HUDEP-2 (cell line): ENCODE data around the gene SPATA2.

ENCODE experiments used
- DNase-seq, 76 experiments: peaks; one replicate each; lab custom pipeline; 2025; ENCODE audit not compliant: unreplicated experiment in 76 of 76; lab: John Stamatoyannopoulos, UW

The SPATA2 gene

GRCh38 chr20:49936153-49937026, 21.1 kb upstream of the SPATA2 start, which contains the start of gene RNF114:
Gene RNF114 (plus strand): TSS chr20:49936397. CDS start chr20:49936413, 16 bp downstream.
- DNase-seq, result peak in 73 of 76 experiments; percentile 20 to 91 (median 79)

DNA sequence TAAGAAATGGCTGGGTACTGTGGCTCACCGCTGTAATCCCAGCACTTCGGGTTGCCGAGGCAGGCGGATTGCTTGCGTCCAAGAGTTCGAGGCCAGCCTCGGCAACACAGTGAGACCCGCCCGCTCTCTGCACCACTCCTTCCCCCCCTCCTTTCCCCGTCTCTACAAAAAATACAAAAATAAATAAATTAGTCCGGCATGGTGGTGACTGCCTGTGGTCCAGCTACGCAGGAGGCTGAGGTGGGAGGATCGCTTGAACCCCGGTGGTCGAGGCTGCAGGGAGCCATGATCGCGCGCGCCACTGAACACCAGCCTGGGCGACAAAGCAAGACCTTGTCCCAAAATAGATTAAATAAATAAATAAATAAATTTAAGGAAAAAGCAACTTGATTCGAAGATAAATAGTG, 20.4 kb upstream of the SPATA2 start:
- DNase-seq, result no peak

DNA sequence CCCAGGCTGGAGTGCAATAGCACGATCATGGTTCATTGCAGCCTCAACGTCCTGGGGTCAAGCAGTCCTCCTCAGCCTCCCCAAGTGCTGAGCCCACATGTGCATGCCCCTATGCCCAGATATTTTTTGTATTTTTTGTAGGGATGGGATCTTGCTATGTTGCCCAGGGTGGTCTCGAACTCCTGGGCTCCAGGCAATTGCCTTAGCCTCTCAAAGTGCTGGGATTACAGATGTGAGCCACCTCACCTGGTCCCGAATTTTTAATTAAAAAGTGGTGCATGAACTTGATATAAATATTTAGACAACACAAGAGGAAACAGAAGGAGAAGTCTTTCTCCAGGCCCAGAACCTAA, 13.8 kb upstream of the SPATA2 start:
- no peak for DNase-seq

- peak in 68 of 76 experiments; percentile 9 to 78 (median 54) for DNase-seq
These were observed 13.2 kb upstream of the SPATA2 start for GRCh38 chr20:49928411-49929141.

GRCh38 chr20:49925901-49926454, 10.6 kb upstream of the SPATA2 start:
- peak in 1 of 76 experiments; percentile 13 for DNase-seq

DNA sequence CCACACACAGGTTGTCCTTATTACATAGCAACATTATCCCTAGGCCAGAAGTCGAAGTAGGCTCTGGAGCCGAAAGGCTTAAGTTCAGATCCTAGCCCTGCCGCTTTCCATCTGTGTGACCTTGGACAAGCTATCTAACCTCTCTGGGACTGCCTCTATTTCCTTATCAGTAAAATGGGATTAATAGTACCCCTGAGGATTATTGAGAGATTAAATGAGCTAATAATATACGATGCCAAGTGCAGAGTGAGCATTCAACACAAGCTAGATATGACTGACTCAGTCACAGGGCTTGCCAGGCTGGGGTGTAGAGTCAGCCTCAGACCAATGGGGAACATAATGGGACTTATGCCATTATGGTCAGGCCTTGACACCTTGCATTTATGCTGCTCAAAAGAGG, 8.9 kb upstream of the SPATA2 start:
- no peak for DNase-seq

DNA sequence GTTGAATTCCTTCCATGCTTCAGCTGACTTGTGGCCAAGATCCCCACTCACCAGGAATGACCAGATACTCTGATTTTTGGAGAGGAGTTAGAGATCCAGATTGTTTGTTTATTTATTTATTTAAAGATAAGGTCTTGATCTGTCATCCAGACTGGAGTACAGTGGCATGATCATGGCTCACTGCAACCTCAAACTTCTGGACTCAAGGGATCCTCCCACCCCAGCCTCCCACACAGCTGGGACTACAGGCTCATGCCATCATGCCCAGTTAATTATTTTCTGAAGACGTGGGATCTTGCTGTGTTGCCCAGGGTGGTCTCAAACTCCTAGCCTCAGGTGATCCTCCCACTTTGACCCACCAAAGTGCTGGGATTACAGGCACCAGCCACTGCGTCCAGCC, 4.1 kb upstream of the SPATA2 start:
- no peak for DNase-seq

DNA sequence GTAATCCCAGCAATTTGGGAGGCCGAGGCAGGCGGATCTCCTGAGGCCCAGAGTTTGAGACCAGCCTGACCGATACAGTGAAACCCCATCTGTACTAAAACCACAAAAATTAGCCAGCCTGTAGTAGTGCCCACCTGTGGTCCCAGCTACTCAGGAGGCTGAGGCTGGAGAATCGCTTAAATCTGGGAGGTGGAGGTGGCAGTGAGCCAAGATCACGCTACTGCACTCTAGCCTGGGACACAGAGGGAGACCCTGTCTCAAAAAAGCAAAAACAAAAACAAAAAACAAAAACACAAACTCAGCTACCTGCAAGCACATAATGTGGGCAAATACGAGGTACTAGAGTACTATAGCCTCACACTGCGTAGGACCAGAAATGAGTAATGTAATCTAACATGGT, 3.7 kb upstream of the SPATA2 start:
- DNase-seq, result no peak

- no peak for DNase-seq
These were observed 3.1 kb upstream of the SPATA2 start for GRCh38 chr20:49918446-49918845.

GRCh38 chr20:49916146-49917002, 1.0 kb upstream of the SPATA2 start:
- no peak for DNase-seq

GRCh38 chr20:49915118-49915379, 280 bp downstream of the SPATA2 start:
- DNase-seq, result peak in 3 of 76 experiments; percentile 36 to 48 (median 47)

- peak in 6 of 76 experiments; percentile 6 to 43 (median 18) for DNase-seq
These were observed 815 bp downstream of the SPATA2 start for GRCh38 chr20:49914310-49915117.

GRCh38 chr20:49913399-49914047, 1.8 kb downstream of the SPATA2 start:
- no peak for DNase-seq

GRCh38 chr20:49910340-49910706, 5.0 kb downstream of the SPATA2 start:
- no peak for DNase-seq

DNA sequence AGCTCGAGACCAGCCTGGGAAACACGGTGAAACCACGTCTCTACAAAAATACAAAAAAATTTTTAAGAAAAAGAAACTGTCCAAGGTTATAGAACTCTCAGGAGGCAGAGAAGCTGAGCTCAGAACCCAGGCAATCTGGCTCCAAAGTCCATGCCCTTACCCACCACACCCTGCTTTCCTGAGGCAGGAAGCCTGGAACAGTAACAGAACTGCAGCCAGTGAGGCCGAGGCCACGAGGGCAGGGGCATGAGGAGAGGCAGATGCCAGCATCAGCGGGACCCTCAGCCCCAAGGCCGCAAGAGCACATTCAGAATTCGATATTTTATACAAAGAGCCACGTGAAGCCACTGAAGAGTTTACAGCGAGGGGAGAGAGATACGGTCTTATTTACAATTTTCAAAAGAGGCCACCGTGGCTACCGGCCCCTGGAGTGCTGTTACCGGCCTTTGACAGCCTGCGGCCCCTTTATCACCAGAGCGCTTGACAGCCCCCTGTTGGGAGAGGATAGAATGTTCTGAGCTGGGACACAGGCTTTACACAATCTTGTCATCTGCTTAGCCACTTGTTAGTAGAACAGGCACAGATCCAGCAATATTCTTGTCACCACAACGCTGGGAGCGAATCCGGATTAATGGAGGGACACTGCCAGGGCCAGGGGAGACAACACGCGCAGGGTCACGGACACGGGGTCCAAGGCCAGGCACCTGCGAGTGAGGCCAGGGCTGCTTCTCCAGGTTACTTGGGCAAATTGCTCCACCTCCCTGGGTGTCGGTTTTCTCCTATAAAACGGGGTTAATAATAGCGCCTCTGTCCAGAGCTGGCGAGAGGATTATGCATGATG, 5.6 kb downstream of the SPATA2 start:
- no peak for DNase-seq

DNA sequence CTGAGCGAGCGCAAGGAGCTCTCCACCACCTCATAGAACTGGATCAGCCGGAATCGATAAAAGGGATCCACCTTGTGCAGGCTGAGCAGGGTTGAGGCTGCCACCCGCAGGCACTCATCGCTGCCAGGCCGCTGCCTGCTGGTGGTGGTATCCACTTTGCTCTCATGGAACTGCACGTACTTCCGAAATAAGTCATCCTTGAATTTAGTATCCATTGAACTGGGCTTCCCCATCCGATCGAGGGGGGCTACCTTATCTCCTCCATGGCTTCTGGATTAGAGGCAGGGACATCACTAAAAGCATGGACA, 7.1 kb downstream of the SPATA2 start:
- no peak for DNase-seq

GRCh38 chr20:49907405-49908257, 7.7 kb downstream of the SPATA2 start:
- DNase-seq, result no peak

DNA sequence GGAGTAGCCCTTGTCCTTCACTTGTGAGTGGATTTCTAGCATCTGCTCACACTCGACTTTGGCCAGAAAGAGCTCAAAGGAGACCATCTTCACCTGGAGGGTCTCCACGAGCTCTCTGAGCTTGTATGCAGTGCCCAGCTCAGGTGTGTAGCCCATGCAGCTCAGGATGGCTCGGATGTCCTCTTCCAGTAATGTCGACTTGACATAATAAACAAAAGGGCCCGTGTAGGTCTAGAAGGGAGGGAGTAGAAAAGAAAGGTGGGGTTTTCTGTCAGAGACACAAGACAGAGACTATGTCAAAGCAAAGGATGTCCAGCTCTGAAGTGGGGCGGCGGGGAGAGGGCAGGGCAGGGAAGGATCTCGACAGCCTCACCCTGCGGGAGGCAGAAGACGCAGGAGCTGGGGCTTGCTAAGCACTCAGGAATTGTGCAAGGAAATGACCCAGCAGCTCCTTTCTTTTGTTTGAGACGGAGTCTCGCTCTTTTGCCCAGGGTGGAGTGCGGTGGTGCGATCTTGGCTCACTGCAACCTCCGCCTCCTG, 8.6 kb downstream of the SPATA2 start:
- DNase-seq, result no peak
